ENCODE measurements around the gene NKTR.

DNA sequence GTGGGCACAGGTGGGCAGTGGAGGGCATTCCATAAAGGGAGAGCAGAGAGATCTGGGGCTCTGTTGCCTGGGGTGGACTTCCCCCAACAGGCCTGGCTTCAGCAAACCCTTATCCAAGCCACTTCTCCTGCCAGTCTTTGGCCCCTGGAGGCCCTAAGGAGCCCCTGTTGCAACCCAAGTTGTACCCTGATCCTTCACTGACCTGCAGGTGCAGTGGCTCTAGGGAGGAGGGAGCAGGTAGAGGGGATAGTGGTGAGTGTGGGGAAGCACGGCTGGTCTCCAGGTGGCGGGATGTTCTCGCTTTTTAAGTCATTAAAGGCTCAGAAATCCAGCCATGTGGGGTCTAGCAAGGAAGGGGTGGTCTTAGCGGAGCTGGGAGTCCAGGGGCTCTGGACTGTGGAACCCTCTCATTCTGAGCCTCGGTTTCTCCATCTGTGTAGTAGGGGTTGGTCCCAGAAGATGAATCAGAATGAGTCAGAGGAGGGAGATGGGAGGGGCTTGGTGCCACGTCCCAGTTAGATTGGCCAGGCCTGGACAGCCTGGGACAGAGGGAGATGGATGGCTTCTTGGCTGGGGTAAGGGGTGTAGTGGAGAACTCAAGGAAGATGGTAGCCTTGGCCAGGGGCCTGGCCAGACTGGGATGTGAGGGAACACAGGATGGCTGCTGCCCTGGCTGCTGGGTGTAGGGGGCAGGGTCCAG is 55.6 kb downstream of the NKTR start:
- TF ChIP-seq, protein P1, sequence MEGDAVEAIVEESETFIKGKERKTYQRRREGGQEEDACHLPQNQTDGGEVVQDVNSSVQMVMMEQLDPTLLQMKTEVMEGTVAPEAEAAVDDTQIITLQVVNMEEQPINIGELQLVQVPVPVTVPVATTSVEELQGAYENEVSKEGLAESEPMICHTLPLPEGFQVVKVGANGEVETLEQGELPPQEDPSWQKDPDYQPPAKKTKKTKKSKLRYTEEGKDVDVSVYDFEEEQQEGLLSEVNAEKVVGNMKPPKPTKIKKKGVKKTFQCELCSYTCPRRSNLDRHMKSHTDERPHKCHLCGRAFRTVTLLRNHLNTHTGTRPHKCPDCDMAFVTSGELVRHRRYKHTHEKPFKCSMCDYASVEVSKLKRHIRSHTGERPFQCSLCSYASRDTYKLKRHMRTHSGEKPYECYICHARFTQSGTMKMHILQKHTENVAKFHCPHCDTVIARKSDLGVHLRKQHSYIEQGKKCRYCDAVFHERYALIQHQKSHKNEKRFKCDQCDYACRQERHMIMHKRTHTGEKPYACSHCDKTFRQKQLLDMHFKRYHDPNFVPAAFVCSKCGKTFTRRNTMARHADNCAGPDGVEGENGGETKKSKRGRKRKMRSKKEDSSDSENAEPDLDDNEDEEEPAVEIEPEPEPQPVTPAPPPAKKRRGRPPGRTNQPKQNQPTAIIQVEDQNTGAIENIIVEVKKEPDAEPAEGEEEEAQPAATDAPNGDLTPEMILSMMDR (IDR thresholded peaks at IDR 0.05) = no peak
- no peak for TF ChIP-seq POLR2A (IDR thresholded peaks at IDR 0.05)

Data from suprapubic skin (tissue), 3 donors.